Mucosa of descending colon (tissue), 3 donors: ENCODE results near the gene CSN2. TPM values are rescaled to one million over a fixed set of nuclear protein-coding genes. Genes with fewer than 3 reads are reported as not detected.
A peak's percentile ranks its signal among the peaks of the same experiment; 100 is the strongest.

Source experiments
- ATAC-seq: fragments of 200-7000 bp; cut with Tn5 transposase; one replicate; pipeline ENCODE4 v1.9.1; 2020; ENCODE audit warnings: mild to moderate bottlenecking, moderate library complexity
- DNase-seq, 3 donors: peaks; one replicate each; pipeline ENCODE4 v3.0.0-alpha.2; 2020
- H3K36me3 ChIP-seq: fragments of 200-600 bp; one replicate; pipeline ENCODE4 v1.8.0; 2021; ENCODE audit warnings: low read depth, mild to moderate bottlenecking
- H3K4me1 ChIP-seq: fragments of 200-600 bp; one replicate; pipeline ENCODE4 v1.8.0; 2021; ENCODE audit warnings: low read depth, mild to moderate bottlenecking
- H3K4me3 ChIP-seq: fragments of 200-600 bp; one replicate; pipeline ENCODE4 v1.8.0; 2021; ENCODE audit warnings: mild to moderate bottlenecking
- H3K9me3 ChIP-seq: fragments of 200-600 bp; one replicate; pipeline ENCODE4 v1.8.0; 2021; ENCODE audit warnings: mild to moderate bottlenecking
- intact Hi-C, 2 donors: fragments of 100-400 bp; cut with DNase I in 1 of 2; cut with micrococcal nuclease in 1 of 2; formaldehyde crosslinking; loops; one replicate each; pipeline versions ENCODE4 v1.11.0 to v1.11.1; 2022; cut with DNase I, micrococcal nuclease
- total RNA-seq, 3 donors: library from RNA; stranded (reverse); fragmentation: NEBNext Ultra II Directional in 2 of 3; extraction: Animal tissue kit (Norgen Biotek cat#: 25700) in 2 of 3; gene quantifications; one replicate each; pipeline versions ENCODE4 v1.2.1 to v1.2.4, GENCODE V29; 2021 to 2023
- TF ChIP-seq, protein P1 (sequence below): fragments of 200-600 bp; IDR thresholded peaks from one replicate; pipeline ENCODE4 v1.8.0; 2022; ENCODE audit warnings: antibody characterized with exemption, mild to moderate bottlenecking
- donor health status: DM: no; HTN: no; CAD: no; lungs with moderate emphysema.
- donor health status: DM: no; HTN: no; CAD: no.
- donor health status: DM: no; HTN: yes; CAD: no.

CSN2 gene
- total RNA-seq, 3 donors from 2014 or later, result not detected

DNA sequence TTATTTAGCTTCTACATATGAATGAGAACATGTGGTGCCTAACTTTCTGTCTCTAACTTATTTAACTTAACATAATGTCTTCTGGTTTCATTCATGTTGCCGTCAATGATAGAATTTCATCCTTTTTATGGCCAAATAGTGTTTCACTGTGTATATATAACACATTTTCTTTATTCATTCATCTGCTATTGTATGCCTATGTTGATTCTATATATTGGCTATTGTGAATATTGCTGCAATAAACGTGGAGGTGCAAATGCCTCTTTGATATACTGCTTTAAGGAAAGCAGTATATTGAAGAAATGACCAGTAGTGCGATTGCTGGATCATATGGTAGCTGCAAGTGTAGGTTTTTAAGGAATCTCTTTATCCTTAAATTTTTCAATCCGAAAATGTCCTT, 44.7 kb downstream of the CSN2 start:
- no peak for DNase-seq
- no peaks in the 10 kb centered on the region for H3K36me3 ChIP-seq
- H3K9me3 ChIP-seq, result no peaks in the 10 kb centered on the region
- no peak overlapping the region for H3K4me3 ChIP-seq
- TF ChIP-seq, protein P1, sequence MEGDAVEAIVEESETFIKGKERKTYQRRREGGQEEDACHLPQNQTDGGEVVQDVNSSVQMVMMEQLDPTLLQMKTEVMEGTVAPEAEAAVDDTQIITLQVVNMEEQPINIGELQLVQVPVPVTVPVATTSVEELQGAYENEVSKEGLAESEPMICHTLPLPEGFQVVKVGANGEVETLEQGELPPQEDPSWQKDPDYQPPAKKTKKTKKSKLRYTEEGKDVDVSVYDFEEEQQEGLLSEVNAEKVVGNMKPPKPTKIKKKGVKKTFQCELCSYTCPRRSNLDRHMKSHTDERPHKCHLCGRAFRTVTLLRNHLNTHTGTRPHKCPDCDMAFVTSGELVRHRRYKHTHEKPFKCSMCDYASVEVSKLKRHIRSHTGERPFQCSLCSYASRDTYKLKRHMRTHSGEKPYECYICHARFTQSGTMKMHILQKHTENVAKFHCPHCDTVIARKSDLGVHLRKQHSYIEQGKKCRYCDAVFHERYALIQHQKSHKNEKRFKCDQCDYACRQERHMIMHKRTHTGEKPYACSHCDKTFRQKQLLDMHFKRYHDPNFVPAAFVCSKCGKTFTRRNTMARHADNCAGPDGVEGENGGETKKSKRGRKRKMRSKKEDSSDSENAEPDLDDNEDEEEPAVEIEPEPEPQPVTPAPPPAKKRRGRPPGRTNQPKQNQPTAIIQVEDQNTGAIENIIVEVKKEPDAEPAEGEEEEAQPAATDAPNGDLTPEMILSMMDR, result no peak
- intact Hi-C loops, result no loop called here
- peak; percentile 51 for ATAC-seq
- no peaks in the 10 kb centered on the region for H3K4me1 ChIP-seq

DNA sequence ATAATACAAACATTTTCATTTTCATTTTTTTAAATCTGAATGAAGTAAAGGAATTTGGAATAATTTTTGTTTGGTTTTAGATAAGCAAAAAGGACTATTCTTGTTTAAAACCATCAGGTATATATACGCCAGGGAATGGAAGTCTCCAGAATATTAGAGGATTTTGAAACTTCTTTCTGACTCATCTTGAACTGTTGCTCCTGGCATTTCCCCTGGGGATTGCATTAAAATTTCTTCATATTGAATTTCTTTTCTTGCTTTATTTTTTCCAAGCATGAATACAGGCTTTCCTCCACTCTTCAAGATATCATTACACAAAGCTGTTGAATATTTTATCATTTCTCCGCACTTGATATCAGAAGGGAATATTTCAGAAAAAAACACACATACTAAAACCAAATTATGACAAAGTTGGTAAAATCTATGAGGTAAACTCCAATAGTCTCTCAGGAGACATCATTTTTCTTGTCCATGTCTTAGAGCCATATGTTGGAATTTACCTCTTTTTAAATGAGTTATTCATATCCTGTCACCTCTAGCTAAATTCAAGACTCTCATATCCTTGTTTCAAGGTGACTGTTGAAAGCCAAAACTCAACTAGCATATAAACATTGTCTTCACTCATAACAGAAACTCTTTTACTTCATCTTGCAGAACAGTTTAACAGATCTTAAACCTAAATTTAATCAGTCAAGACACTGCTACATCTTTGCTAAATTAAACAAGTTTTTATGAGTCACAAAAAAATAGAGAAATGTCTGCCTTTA, 55.3 kb downstream of the CSN2 start:
- no peaks in the 10 kb centered on the region for H3K36me3 ChIP-seq
- no peak for DNase-seq
- no peak for ATAC-seq
- no peak overlapping the region for H3K4me3 ChIP-seq
- no peaks in the 10 kb centered on the region for H3K9me3 ChIP-seq
- H3K4me1 ChIP-seq, result no peaks in the 10 kb centered on the region
- TF ChIP-seq, protein P1, result no peak
- intact Hi-C loops, result no loop called here

DNA sequence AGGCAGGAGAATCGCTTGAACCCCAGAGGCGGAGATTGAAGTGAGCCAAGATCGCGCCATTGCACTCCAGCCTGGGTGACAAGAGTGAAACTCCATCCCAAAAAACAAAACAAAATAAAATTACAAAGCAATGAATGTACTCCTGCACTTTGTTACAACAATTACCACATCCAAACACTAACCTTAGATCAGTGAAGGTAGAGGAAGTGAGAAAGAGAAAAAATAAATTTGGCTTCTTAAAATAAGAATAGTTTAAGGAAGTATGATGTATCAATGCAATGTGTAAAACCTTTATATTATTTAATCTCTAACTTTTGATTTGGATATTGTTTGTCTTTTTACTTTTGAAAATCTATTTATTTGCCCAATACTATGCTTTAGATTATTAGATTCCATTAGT, 56.3 kb downstream of the CSN2 start:
- no peak overlapping the region for H3K4me3 ChIP-seq
- intact Hi-C loops, result no loop called here
- no peaks in the 10 kb centered on the region for H3K4me1 ChIP-seq
- H3K9me3 ChIP-seq, result no peaks in the 10 kb centered on the region
- DNase-seq (no peak), ATAC-seq (no peak)
- TF ChIP-seq, protein P1, result no peak
- H3K36me3 ChIP-seq, result no peaks in the 10 kb centered on the region

DNA sequence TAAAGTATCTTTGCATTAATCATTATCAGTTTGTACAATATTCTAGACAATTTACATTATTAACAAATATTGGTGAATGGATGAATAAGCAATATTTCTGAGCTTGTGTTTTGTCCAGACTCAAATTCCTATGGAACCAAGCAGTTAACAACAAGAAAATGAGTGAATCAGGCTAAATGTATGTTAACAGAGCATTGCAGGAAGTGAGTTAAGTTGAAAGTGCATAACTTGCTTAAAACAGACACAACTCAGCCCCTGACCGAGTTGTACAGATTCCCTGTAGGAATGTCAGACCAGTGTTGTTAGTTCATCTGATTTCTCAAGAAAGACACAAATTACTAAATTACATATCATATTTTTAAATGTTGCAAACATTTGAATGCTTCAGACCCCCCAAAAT, 58.4 kb downstream of the CSN2 start:
- Histone ChIP-seq H3K4me1 (no peaks in the 10 kb centered on the region), H3K4me3 (no peak overlapping the region), H3K9me3 (no peaks in the 10 kb centered on the region), H3K36me3 (no peaks in the 10 kb centered on the region)
- no peak for ATAC-seq
- TF ChIP-seq, protein P1, result no peak
- DNase-seq, result no peak
- intact Hi-C loops, result no loop called here

Other genes with a start within 250 kb of the CSN2 start
- 100 to 1,000 TPM; 115 to 306 (median 224) TPM for gene SULT1B1, start 205.1 kb downstream of the CSN2 start, total RNA-seq
- under 1 TPM in 1 of 3 donors, not detected in 2; 0.26 TPM for gene SULT1E1, start 105.6 kb downstream of the CSN2 start, total RNA-seq
- not detected for gene CSN1S1, start 34.7 kb downstream of the CSN2 start, total RNA-seq
- gene STATH, start 30.2 kb upstream of the CSN2 start, total RNA-seq, result not detected
- not detected for gene HTN3, start 62.7 kb upstream of the CSN2 start, total RNA-seq
- not detected for gene HTN1, start 84.7 kb upstream of the CSN2 start, total RNA-seq
- not detected for gene PRR27, start 188.5 kb upstream of the CSN2 start, total RNA-seq
- 1 to 10 TPM in 1 of 3 donors, not detected in 2; 5.8 TPM for gene ODAM, start 230.0 kb upstream of the CSN2 start, total RNA-seq